Lung (tissue), 10 donors: Measurements from ENCODE around the gene ZNF117. TPM values are rescaled to one million over a fixed set of nuclear protein-coding genes. Genes with fewer than 3 reads are reported as not detected.
A peak's percentile ranks its signal among the peaks of the same experiment; 100 is the strongest.
"Not testable (repeated sequence)": the region's sequence is repeated elsewhere in the genome, so short reads cannot be mapped to it uniquely, and the experiment has no call there.

Experiments used
- ATAC-seq: fragments of 200-7000 bp; cut with Tn5 transposase; one replicate; pipeline ENCODE4 v1.9.1; 2020; ENCODE audit warnings: moderate number of reproducible peaks; ENCODE audit not compliant: insufficient read depth, low FRiP score
- DNase-seq, 3 donors: peaks; one replicate each; pipeline ENCODE4 v3.0.0-alpha.2; 2013 to 2017
- H3K27ac ChIP-seq, 2 donors: one replicate each; pipeline ENCODE4 v1.5.1; 2013; ENCODE audit warnings: mild to moderate bottlenecking in 2 of 2, moderate library complexity in 2 of 2, control low read depth in 1 of 2, inconsistent platforms in 1 of 2, low read depth in 1 of 2, low read length in 1 of 2
- H3K27me3 ChIP-seq, 3 donors: one replicate each; pipeline ENCODE4 v1.5.1; 2013; ENCODE audit warnings: low read length in 2 of 3; ENCODE audit not compliant: control insufficient read depth in 3 of 3, insufficient read depth in 3 of 3
- H3K36me3 ChIP-seq, 4 donors: one replicate each; pipeline ENCODE4 v1.5.1; 2013; ENCODE audit warnings: low read length in 4 of 4, mild to moderate bottlenecking in 1 of 4, moderate library complexity in 1 of 4; ENCODE audit not compliant: control insufficient read depth in 4 of 4, insufficient read depth in 4 of 4
- H3K4me1 ChIP-seq, 5 donors: one replicate each; pipeline ENCODE4 v1.5.1; 2013; ENCODE audit warnings: low read length in 5 of 5, mild to moderate bottlenecking in 2 of 5, moderate library complexity in 1 of 5; ENCODE audit not compliant: control insufficient read depth in 5 of 5, insufficient read depth in 5 of 5
- H3K4me3 ChIP-seq: one replicate; pipeline ENCODE4 v1.5.1; 2013; ENCODE audit warnings: mild to moderate bottlenecking, control low read depth, moderate library complexity
- H3K9ac ChIP-seq, 2 donors: one replicate each; pipeline ENCODE4 v1.5.1; 2013; ENCODE audit warnings: low read length in 2 of 2, control low read depth in 1 of 2; ENCODE audit not compliant: insufficient read depth in 1 of 2
- H3K9me3 ChIP-seq, 4 donors: one replicate each; pipeline ENCODE4 v1.5.1; 2013; ENCODE audit warnings: low read length in 3 of 4, mild to moderate bottlenecking in 1 of 4, moderate library complexity in 1 of 4; ENCODE audit not compliant: control insufficient read depth in 4 of 4, insufficient read depth in 3 of 4
- WGBS, 2 donors: extraction: QIAGEN DNeasy Blood & Tissue Kit; methylation state at CpG; one replicate each; pipeline ENCODE4 v1.1.7; 2013; 5-methylcytosine and 5-hydroxymethylcytosine counted together
- polyA plus RNA-seq, 2 donors: library from polyadenylated mRNA; stranded (reverse); fragments of 200-250 nt; gene quantifications; one replicate each; pipeline ENCODE4 v1.2.1, GENCODE V29; 2013
- total RNA-seq, 2 donors: library from RNA; depleted of rRNA in 1 of 2; stranded (reverse); fragments of >200 nt in 1 of 2; gene quantifications; one replicate each; pipeline ENCODE4 v1.2.1, GENCODE V29; 2014 to 2021
- donor health status: Bipolar disorder and iron deficiency.
- donor health status: healthy.
- donor health status: DM: yes; HTN: yes; CAD: no.

The ZNF117 gene
- total and polyA plus RNA-seq, 4 donors: 4.9 to 100 (median 12.0) TPM

DNA sequence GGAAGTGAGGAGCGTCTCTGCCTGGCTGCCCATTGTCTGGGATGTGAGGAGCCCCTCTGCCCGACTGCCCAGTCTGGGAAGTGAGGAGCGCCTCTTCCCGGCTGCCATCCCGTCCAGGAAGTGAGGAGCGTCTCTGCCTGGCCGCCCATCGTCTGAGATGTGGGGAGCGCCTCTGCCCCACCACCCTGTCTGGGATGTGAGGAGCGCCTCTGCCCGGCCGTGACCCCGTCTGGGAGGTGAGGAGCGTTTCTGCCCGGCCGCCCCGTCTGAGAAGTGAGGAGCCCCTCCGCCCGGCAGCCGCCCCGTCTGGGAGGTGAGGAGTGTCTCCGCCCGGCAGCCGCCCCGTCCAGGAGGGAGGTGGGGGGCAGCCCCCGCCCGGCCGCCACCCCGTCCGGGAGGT lies 42.6 kb upstream of the ZNF117 start:
- not testable (repeated sequence) for H3K9me3 ChIP-seq, ATAC-seq, H3K9ac ChIP-seq, H3K27me3 ChIP-seq, H3K4me1 ChIP-seq, H3K36me3 ChIP-seq, H3K27ac ChIP-seq, DNase-seq, H3K4me3 ChIP-seq
- WGBS, 2 donors: 95% methylated on average over 28 to 30 of the region's 30 CpGs

DNA sequence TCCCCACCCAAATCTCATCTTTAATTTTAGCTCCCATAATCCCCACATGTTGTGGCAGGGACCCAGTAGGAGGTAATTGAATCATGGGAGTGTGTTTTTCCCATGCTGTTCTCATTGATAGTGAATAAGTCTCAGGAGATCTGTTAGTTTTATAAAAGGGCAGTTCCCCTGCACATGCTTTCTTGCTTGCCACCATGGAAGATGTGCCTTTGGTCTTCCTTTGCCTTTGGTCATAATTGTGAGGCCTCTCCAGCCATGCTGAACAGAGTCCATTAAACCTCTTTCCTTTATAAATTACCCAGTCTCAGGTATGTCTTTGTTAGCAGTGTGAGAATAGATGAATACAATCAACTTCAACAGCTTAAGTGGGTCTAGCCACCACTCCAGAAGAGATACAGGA lies 34.2 kb upstream of the ZNF117 start:
- H3K27ac ChIP-seq, ATAC-seq, H3K4me1 ChIP-seq, DNase-seq, H3K9me3 ChIP-seq, H3K9ac ChIP-seq, H3K36me3 ChIP-seq, H3K27me3 ChIP-seq, H3K4me3 ChIP-seq: not testable (repeated sequence)

DNA sequence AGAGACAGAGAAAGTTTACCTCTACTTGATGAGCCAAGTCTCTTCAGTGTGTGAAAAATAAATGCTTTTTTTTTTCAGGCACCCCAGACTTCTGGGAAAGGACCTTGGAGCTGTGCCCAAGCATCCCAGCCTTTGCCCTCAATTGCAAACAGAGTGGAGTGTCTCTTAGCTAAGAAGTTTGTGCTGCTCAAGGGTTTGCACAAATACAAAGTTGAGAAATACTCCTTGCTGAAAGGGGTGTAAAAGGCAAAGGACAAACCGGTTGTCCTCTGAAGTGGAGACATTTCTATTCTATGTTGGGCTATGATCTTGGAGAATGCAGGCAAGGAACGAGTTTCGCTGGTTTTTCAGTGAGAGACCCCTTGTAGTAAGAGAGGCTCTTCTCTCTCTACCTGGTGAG lies 30.1 kb upstream of the ZNF117 start:
- H3K9ac ChIP-seq, H3K36me3 ChIP-seq, H3K4me1 ChIP-seq, H3K27ac ChIP-seq, H3K9me3 ChIP-seq, H3K27me3 ChIP-seq, H3K4me3 ChIP-seq: not testable (repeated sequence)
- 94% methylated on average over 2 of the region's 3 CpGs; no CpG with 5 or more reads in 1 of the 2 donors for WGBS, 2 donors
- peak; percentile 59 to 85 (median 64) for DNase-seq
- peak; percentile 79 for ATAC-seq

DNA sequence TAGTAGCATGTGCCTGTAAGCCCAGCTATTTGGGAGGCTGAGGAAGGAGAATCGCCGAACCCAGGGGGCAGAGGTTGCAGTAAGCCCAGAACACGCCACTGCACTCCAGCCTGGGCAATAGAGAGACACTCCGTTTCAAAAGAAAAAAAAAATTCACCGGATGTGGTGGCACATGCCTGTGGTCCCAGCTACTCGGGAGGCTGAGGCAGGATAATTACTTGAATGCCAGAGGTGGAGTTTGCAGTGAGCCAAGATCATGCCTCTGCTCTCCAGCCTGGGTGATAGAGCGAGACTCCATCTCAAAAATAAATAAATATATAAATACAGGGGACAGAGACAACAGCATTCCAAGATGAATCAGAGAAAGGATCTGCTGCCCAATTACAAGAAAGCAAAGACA lies 19.0 kb upstream of the ZNF117 start:
- 92 to 95% methylated on average over 7 of the region's 7 CpGs for WGBS, 2 donors
- peaks cover 0 to 11% (median 2%) of the 10 kb centered on the region in 5 donors for H3K4me1 ChIP-seq
- H3K36me3 ChIP-seq, H3K27me3 ChIP-seq, H3K9ac ChIP-seq, H3K27ac ChIP-seq, DNase-seq, ATAC-seq, H3K9me3 ChIP-seq, H3K4me3 ChIP-seq: not testable (repeated sequence)

DNA sequence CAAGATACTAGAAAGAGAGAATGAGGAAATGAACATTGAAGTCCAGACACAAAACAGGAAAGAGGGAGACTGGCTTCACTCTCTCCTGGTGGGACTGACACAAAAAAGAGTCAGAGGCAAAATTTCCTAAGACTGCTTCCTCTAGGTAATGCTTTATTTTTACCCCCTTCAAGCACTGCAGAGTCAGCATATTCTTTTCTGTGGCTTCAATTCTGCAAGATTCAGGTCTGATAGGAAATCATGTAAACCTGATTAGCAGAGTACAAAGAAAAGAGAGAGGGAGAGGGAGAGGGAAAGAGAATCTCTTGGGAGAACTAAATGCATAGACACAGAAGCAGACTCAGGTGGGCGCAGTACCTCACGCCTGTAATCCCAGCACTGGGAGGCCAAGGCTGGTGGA lies 18.6 kb upstream of the ZNF117 start:
- DNase-seq, H3K27ac ChIP-seq, ATAC-seq, H3K9ac ChIP-seq, H3K27me3 ChIP-seq, H3K36me3 ChIP-seq, H3K9me3 ChIP-seq, H3K4me3 ChIP-seq: not testable (repeated sequence)
- 91 to 95% methylated on average over 2 of the region's 2 CpGs for WGBS, 2 donors
- H3K4me1 ChIP-seq: peaks cover 0 to 12% (median 5%) of the 10 kb centered on the region in 5 donors

DNA sequence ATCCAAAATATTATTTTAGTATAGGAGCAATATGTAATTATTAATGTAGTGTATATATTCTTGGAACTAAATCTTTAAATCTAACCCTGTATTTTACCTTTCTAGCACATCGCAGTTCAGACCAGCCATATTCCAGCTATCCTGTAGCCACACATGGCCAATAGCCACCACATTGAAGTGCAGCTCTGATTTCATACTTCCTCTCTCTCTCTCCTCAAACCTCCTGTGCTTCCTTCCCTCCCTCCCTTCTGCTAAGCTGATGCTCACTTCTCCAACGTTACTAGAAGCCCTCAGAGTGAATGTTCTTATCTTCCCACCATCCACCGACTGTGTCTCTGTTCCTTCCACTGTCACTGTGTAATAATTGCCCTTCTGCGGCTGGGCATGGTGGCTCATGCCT lies 16.2 kb upstream of the ZNF117 start:
- H3K36me3 ChIP-seq, H3K9ac ChIP-seq, H3K9me3 ChIP-seq, H3K27me3 ChIP-seq, H3K27ac ChIP-seq, ATAC-seq, H3K4me3 ChIP-seq: not testable (repeated sequence)
- 36 to 56% methylated on average over 4 of the region's 4 CpGs for WGBS, 2 donors
- H3K4me1 ChIP-seq: peaks cover 0 to 12% (median 5%) of the 10 kb centered on the region in 5 donors
- peak in 1 of 3 donors; percentile 4 for DNase-seq
